ENCODE data around the gene LPO. TPM values are rescaled to one million over a fixed set of nuclear protein-coding genes. Genes with fewer than 3 reads are reported as not detected.

Gene LPO
- polyA plus RNA-seq, 1 experiment, result not detected

DNA sequence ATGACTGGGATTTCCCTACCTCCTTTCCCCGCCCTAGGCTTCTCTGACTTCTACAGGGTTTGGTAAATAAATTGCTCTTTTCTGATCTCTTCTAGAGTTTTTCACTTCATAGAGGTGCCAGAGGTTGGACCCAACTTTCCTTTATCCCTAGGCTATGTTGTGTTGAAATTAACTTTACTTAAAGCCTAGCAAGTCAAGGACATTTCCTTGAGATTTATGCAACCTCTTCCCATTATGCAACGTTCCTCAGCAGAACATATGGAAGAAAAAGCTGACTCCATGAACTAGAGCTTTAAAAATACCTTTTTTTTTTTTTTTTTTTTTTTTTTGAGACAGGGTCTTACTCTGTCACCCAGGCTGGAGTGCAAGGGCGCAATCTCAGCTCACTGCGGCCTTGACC lies 26.9 kb downstream of the LPO start:
- Histone ChIP-seq H3K27ac (ENCODE audit: low read depth, low read length) (no peak overlapping the region), H3K9me3 (ENCODE audit: control insufficient read depth, insufficient read depth, low read length) (no peaks in the 10 kb centered on the region), H3K27me3 (ENCODE audit: control insufficient read depth, insufficient read depth, low read length) (peaks cover 11% of the 10 kb centered on the region), H3K4me3 (ENCODE audit: low read depth, low read length) (no peak overlapping the region)
- TF ChIP-seq, protein P1, sequence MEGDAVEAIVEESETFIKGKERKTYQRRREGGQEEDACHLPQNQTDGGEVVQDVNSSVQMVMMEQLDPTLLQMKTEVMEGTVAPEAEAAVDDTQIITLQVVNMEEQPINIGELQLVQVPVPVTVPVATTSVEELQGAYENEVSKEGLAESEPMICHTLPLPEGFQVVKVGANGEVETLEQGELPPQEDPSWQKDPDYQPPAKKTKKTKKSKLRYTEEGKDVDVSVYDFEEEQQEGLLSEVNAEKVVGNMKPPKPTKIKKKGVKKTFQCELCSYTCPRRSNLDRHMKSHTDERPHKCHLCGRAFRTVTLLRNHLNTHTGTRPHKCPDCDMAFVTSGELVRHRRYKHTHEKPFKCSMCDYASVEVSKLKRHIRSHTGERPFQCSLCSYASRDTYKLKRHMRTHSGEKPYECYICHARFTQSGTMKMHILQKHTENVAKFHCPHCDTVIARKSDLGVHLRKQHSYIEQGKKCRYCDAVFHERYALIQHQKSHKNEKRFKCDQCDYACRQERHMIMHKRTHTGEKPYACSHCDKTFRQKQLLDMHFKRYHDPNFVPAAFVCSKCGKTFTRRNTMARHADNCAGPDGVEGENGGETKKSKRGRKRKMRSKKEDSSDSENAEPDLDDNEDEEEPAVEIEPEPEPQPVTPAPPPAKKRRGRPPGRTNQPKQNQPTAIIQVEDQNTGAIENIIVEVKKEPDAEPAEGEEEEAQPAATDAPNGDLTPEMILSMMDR (IDR thresholded peaks at IDR 0.05; ENCODE audit: low read depth, low read length), result no peak
- CTCF ChIA-PET, result no interaction called here
- POLR2A ChIA-PET, result no interaction called here
- DNase-seq (ENCODE audit: low read depth, low spot score), result no peak

DNA sequence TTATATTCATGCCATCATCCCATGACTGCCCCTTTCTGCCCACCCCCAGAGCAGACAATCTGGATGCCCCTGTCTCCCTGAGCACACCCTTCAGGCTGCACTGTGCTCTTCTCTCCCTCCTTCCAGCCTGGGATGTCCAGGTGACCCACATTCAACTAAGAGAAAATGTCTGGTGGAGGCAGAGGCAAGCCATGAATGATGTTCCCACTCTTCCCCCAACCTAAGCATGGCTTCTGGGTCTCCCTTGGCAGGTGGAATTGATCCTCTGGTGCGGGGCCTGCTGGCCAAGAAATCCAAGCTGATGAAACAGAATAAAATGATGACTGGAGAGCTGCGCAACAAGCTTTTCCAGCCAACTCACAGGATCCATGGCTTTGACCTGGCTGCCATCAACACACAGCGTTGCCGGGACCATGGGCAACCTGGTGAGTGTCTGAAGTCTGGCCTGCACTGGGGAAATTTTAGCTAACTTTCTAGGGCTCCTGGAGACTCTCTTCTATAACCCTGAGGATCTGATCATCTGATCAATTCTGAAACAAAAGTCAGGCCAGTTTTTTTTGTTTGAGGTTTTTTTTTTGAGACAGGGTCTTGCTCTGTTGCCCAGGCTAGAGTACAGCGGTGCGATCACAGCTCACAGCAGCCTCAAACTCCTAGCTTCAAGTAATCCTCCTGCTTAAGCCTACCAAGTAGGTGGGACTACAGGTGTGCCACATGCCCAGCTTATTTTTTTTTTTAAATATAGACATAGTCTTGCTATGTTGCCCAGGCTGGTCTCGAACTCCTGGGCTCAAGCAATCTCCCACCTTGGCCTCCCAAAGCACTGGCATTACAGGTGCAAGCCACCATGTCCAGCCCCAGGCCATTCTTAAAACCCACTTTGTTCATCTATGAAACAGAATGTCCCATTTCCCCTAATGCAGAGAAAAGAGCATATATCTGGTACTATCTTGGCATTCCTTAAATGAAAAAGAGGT lies 27.8 kb downstream of the LPO start:
- CTCF ChIA-PET, result interaction anchor here (0.8 kb wide), 1 partner anchor 16 kb away, joined by 4 read pairs; no protein-coding TSS in a partner anchor
- Histone ChIP-seq H3K4me3 (ENCODE audit: low read depth, low read length) (no peak overlapping the region), H3K9me3 (ENCODE audit: control insufficient read depth, insufficient read depth, low read length) (no peaks in the 10 kb centered on the region), H3K27ac (ENCODE audit: low read depth, low read length) (no peak overlapping the region), H3K27me3 (ENCODE audit: control insufficient read depth, insufficient read depth, low read length) (peaks cover 11% of the 10 kb centered on the region)
- POLR2A ChIA-PET, result no interaction called here
- TF ChIP-seq, protein P1 (IDR thresholded peaks at IDR 0.05; ENCODE audit: low read depth, low read length), result no peak
- no peak for DNase-seq (ENCODE audit: low read depth, low spot score)

DNA sequence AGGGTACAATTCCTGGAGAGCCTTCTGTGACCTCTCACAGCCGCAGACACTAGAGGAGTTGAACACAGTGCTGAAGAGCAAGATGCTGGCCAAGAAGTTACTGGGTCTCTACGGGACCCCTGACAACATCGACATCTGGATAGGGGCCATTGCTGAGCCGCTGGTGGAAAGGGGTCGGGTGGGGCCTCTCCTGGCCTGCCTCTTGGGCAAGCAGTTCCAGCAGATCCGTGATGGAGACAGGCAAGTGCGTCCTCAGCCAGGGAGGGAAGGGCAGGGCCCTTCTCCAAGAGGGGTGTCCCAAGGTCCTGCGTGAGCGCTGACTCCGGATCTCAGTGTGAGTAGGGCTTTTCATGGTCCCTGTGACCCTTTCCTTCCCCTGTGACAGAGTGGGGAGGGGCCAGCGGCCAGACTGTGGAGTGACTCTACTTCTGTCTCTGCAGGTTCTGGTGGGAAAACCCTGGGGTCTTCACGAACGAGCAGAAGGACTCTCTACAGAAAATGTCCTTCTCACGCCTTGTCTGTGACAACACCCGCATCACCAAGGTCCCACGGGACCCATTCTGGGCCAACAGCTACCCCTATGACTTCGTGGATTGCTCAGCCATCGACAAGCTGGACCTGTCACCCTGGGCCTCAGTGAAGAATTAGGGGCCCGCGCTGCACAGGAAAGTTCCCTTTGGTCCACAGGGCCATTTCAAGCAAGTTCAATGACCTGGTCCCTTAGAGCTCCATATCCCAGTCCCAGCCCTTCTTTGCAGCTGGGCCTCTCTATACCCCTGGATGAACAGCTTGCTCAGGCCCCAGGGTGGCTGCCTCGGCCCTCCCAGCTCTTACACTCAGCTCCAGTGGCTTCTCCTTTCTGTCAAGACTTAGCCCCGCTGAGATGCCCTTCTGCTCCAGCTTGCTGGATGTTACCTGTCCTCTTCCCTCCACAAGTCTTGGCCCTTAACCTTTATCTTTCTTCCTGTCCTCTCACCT lies 29.3 kb downstream of the LPO start:
- Histone ChIP-seq H3K27ac (ENCODE audit: low read depth, low read length) (no peak overlapping the region), H3K9me3 (ENCODE audit: control insufficient read depth, insufficient read depth, low read length) (no peaks in the 10 kb centered on the region), H3K27me3 (ENCODE audit: control insufficient read depth, insufficient read depth, low read length) (peaks cover 11% of the 10 kb centered on the region), H3K4me3 (ENCODE audit: low read depth, low read length) (no peak overlapping the region)
- DNase-seq (ENCODE audit: low read depth, low spot score), result no peak
- TF ChIP-seq, protein P1 (IDR thresholded peaks at IDR 0.05; ENCODE audit: low read depth, low read length), result no peak
- ChIA-PET CTCF (no interaction called here), POLR2A (no interaction called here)

DNA sequence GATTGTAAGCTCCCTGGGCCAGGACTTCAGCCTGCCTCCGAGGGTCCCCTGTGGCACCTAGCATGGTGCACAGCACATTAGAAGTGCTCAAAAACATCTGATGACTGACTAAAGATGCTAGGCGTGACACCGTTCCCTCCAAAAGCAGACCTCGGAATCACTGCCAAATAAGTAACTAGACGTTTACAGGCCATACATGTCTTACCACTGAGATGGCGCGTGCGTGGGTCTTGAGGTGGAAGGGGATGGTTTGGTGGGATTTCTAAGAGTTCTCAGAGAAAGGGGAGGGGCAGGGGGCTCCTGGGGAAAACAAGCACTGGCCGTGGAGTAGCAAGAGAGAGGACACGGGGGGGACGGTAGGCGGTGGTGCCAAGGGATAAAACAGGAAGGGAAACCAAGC lies 29.9 kb downstream of the LPO start:
- Histone ChIP-seq H3K27me3 (ENCODE audit: control insufficient read depth, insufficient read depth, low read length) (peaks cover 10% of the 10 kb centered on the region), H3K9me3 (ENCODE audit: control insufficient read depth, insufficient read depth, low read length) (no peaks in the 10 kb centered on the region), H3K4me3 (ENCODE audit: low read depth, low read length) (no peak overlapping the region), H3K27ac (ENCODE audit: low read depth, low read length) (no peak overlapping the region)
- no peak for DNase-seq (ENCODE audit: low read depth, low spot score)
- CTCF ChIA-PET, result no interaction called here
- POLR2A ChIA-PET, result no interaction called here
- TF ChIP-seq, protein P1 (IDR thresholded peaks at IDR 0.05; ENCODE audit: low read depth, low read length), result no peak

Measured in AG04450 (cell line).